Measurements from ENCODE around the gene RFX2. TPM values are rescaled to one million over a fixed set of nuclear protein-coding genes. Genes with fewer than 3 reads are reported as not detected.
"Not testable (repeated sequence)": the region's sequence is repeated elsewhere in the genome, so short reads cannot be mapped to it uniquely, and the experiment has no call there.

RFX2 gene
- polyA plus RNA-seq, 2 of the 4 experiments (the other 2 are of a cell fraction), result 3.7 to 3.9 TPM

DNA sequence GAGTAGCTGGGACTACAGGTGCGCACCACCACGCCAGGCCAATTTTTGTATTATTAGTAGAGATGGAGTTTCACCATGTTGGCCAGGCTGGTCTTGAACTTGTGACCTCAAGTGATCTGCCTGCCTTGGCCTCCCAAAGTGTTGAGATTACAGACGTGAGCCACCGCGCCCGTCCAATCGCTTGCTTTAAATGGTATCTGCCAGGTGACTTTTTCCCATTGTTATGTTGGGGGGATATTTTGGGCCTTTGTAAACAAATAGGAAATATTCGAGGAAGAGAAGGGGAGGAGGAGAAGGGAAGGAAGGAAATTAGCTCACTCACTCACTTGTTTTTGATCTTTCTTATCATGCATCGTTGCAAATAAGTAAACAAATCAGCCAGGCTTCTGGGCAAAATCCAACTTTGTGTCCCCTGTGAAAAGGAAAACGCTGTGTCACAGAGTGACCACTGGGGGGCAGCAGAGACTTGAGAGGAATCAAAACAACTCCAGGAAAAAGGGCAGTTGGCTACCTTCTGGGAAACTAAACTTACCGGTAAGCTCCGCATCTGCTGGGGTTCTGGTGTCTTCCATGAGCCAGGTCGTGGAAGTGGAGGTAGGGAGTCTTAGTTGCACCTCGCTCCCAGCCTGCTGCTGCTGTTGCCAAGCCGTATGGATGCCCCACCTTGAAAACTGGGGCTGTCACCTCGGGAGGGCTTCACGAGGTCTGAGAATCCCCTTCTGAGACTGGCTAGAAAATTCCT, 123.1 kb downstream of the RFX2 start (continued):
- TF ChIP-seq, protein P1, sequence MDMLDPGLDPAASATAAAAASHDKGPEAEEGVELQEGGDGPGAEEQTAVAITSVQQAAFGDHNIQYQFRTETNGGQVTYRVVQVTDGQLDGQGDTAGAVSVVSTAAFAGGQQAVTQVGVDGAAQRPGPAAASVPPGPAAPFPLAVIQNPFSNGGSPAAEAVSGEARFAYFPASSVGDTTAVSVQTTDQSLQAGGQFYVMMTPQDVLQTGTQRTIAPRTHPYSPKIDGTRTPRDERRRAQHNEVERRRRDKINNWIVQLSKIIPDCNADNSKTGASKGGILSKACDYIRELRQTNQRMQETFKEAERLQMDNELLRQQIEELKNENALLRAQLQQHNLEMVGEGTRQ (IDR thresholded peaks at IDR 0.05), result no peak
- TF ChIP-seq, protein P2, sequence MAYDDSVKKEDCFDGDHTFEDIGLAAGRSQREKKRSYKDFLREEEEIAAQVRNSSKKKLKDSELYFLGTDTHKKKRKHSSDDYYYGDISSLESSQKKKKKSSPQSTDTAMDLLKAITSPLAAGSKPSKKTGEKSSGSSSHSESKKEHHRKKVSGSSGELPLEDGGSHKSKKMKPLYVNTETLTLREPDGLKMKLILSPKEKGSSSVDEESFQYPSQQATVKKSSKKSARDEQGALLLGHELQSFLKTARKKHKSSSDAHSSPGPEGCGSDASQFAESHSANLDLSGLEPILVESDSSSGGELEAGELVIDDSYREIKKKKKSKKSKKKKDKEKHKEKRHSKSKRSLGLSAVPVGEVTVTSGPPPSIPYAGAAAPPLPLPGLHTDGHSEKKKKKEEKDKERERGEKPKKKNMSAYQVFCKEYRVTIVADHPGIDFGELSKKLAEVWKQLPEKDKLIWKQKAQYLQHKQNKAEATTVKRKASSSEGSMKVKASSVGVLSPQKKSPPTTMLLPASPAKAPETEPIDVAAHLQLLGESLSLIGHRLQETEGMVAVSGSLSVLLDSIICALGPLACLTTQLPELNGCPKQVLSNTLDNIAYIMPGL (CRISPR knock-in tag; IDR thresholded peaks at IDR 0.05; ENCODE audit: borderline replicate concordance), result no peak
- no peak for TF ChIP-seq RCOR1 (IDR thresholded peaks at IDR 0.05; ENCODE audit: low read depth, low read length)

DNA sequence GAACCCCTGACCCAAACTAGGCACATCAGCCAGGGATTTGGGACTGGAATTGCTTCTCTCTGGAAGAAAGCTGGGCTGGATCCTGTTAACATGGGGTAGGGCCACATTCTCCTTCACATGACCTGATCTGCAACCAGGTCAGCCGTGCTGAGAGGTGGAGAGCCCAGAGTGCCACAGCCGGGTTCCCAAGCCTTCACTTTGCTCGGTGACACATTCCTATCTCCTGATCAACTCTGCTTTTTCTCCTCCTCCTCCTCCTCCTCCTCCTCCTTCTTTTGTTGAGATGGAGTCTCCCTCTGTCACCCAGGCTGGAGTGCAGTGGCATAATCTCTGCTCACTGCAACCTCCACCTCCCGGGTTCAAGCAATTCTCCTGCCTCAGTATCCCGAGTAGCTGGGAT, 124.5 kb downstream of the RFX2 start:
- ATAC-seq; FAIRE-seq; H3K27ac ChIP-seq; H3K4me2 ChIP-seq; DNase-seq (ENCODE audit: low read depth in 1 of 2, low spot score in 1 of 2); H3K4me3 ChIP-seq; H3K9me3 ChIP-seq; H3K4me1 ChIP-seq; POLR2A ChIA-PET: not testable (repeated sequence)
- 70% methylated on average over 5 of the region's 5 CpGs for WGBS (ENCODE audit: missing lambda C conversion rate)
- CTCF ChIA-PET, result interaction anchor here (1.0 to 5.7 kb wide), 6 partner anchors 15 to 236 kb away, joined by 3 to 61 read pairs (median 22); no protein-coding TSS in a partner anchor

DNA sequence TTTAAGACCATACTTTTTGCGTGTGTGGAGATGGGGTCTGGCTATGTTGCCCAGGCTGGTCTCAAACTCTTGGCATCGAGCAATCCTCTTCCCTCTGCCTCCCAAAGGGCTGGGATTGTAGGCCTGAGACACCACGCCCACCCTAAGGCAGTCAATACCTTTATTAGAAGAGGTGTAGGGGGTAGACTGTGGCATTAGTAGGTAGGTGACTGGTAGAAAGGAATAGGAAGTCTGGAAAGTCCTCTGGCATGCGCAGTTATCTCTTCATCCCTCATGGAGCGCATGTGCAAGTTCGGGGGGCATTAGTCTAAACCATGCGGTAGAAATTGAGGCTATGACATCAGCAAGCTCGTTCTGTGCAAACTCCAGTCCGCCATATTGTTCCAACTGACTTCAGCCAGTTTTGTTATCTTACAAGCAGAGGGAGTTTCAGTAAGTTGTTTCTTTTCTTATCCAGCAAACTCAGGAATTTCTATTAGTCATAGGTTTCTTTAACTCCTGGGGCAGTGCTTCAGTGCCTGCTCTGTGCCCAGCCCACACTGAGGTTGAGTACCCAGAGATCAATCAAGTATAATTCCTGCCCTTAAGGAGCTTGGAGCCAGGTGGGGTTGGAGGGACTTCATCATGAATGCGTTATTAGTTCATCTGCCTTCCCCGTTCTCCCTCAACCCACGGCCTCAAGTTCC, 125.1 kb downstream of the RFX2 start:
- ATAC-seq (no peak), DNase-seq (ENCODE audit: low read depth in 1 of 2, low spot score in 1 of 2) (no peak), FAIRE-seq (no peak)
- CTCF ChIA-PET, result interaction anchor here (2.2 to 5.7 kb wide), 5 partner anchors 17 to 141 kb away, joined by 10 to 61 read pairs (median 17); no protein-coding TSS in a partner anchor
- Histone ChIP-seq H3K27ac (no peak overlapping the region), H3K4me1 (peaks cover 8% of the 10 kb centered on the region; the same call in 2 of the 3 replicates), H3K4me3 (no peak overlapping the region), H3K9me3 (no peaks in the 10 kb centered on the region), H3K4me2 (no peak overlapping the region)
- WGBS (ENCODE audit: missing lambda C conversion rate), result 70% methylated on average over 12 of the region's 12 CpGs
- POLR2A ChIA-PET, result interaction anchor here (1.7 kb wide), 1 partner anchor 158 kb away, joined by 3 read pairs; no protein-coding TSS in a partner anchor
- no peak for TF ChIP-seq NPAS2 (CRISPR knock-in tag; IDR thresholded peaks at IDR 0.05; ENCODE audit: borderline replicate concordance)
- TF ChIP-seq CBX8 (IDR thresholded peaks at IDR 0.05), result no peak
- no peak for TF ChIP-seq ZFP36 (IDR thresholded peaks at IDR 0.05; ENCODE audit: borderline replicate concordance, partially characterized antibody)
- TF ChIP-seq RARB (CRISPR knock-in tag; IDR thresholded peaks at IDR 0.05), result no peak
- TF ChIP-seq MYC (IDR thresholded peaks at IDR 0.05; ENCODE audit: borderline replicate concordance, low read length), result no peak
- no peak for TF ChIP-seq KDM5A (IDR thresholded peaks at IDR 0.05)
- TF ChIP-seq SMC3 (IDR thresholded peaks at IDR 0.05), result no peak
- TF ChIP-seq, protein P2 (CRISPR knock-in tag; IDR thresholded peaks at IDR 0.05; ENCODE audit: borderline replicate concordance), result no peak
- TF ChIP-seq EHMT2 (IDR thresholded peaks at IDR 0.05; ENCODE audit: low read depth), result no peak
- TF ChIP-seq, protein P3, sequence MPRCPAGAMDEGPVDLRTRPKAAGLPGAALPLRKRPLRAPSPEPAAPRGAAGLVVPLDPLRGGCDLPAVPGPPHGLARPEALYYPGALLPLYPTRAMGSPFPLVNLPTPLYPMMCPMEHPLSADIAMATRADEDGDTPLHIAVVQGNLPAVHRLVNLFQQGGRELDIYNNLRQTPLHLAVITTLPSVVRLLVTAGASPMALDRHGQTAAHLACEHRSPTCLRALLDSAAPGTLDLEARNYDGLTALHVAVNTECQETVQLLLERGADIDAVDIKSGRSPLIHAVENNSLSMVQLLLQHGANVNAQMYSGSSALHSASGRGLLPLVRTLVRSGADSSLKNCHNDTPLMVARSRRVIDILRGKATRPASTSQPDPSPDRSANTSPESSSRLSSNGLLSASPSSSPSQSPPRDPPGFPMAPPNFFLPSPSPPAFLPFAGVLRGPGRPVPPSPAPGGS (IDR thresholded peaks at IDR 0.05), result no peak
- no peak for TF ChIP-seq FOXS1 (CRISPR knock-in tag; IDR thresholded peaks at IDR 0.05)
- no peak for TF ChIP-seq JUNB (IDR thresholded peaks at IDR 0.05)
- TF ChIP-seq HOXB13 (CRISPR knock-in tag; IDR thresholded peaks at IDR 0.05; ENCODE audit: low read depth), result no peak
- TF ChIP-seq HOXA7 (CRISPR knock-in tag; IDR thresholded peaks at IDR 0.05), result no peak
- no peak for TF ChIP-seq HDAC2 (IDR thresholded peaks at IDR 0.05)
- TF ChIP-seq NFE2L2 (conservative IDR thresholded peaks at IDR 0.05; ENCODE audit: low read length), result no peak
- TF ChIP-seq JUN (IDR thresholded peaks at IDR 0.05), result no peak
- TF ChIP-seq RNF2 (IDR thresholded peaks at IDR 0.05; ENCODE audit: borderline replicate concordance, low read depth), result no peak
